LNCAP (cell line): Measurements from ENCODE around the gene HPSE2.

Experiments
- TF ChIP-seq, protein P1 (sequence below): fragments of 450-650 bp; IDR thresholded peaks from 2 replicates; pipeline ENCODE4 v1.5.1; 2017; ENCODE audit warnings: mild to moderate bottlenecking

The HPSE2 gene

DNA sequence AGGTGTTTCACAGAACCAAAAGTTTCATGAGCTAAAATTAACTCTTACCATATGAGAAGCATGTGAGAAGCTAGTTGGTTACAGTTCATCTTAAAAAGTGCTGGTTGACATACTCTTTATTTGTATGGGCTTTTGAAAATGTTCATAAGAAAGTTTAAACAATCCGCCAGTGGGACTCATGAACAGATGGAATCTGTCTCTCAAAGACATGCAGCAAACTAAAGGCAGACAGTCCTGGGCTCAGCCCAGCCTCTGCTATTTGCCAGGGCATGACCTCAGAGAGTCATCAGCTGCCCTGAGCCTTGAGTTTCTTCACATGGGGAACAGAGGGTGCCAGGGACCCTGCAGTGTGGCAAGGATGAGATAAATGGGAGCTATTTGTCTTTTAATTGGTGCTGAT lies 823.9 kb downstream of the HPSE2 start:
- TF ChIP-seq, protein P1, sequence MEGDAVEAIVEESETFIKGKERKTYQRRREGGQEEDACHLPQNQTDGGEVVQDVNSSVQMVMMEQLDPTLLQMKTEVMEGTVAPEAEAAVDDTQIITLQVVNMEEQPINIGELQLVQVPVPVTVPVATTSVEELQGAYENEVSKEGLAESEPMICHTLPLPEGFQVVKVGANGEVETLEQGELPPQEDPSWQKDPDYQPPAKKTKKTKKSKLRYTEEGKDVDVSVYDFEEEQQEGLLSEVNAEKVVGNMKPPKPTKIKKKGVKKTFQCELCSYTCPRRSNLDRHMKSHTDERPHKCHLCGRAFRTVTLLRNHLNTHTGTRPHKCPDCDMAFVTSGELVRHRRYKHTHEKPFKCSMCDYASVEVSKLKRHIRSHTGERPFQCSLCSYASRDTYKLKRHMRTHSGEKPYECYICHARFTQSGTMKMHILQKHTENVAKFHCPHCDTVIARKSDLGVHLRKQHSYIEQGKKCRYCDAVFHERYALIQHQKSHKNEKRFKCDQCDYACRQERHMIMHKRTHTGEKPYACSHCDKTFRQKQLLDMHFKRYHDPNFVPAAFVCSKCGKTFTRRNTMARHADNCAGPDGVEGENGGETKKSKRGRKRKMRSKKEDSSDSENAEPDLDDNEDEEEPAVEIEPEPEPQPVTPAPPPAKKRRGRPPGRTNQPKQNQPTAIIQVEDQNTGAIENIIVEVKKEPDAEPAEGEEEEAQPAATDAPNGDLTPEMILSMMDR, result no peak

DNA sequence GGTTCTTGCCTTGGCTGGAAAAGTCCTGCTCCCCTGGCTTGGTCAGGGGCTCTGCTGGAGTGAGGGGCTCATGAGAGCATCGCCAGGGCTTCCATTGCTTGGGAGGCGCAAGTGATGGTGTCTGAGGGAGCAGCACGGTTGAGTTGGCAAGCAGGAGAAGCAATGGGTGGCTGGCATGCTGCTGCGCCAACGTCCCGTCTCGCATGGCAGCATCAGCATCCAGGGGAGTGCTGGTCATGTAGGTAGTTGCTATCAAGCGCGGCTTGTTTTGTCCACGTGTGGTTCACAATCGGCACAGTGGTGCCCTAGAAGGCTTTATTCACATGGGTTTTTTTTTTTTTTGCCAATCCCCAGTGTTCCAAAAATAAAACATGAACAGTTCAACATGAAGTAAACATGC lies 824.5 kb downstream of the HPSE2 start:
- TF ChIP-seq, protein P1, result no peak

GRCh38 chr10:98410759-98411158 lies 824.9 kb downstream of the HPSE2 start:
- TF ChIP-seq, protein P1, result no peak

DNA sequence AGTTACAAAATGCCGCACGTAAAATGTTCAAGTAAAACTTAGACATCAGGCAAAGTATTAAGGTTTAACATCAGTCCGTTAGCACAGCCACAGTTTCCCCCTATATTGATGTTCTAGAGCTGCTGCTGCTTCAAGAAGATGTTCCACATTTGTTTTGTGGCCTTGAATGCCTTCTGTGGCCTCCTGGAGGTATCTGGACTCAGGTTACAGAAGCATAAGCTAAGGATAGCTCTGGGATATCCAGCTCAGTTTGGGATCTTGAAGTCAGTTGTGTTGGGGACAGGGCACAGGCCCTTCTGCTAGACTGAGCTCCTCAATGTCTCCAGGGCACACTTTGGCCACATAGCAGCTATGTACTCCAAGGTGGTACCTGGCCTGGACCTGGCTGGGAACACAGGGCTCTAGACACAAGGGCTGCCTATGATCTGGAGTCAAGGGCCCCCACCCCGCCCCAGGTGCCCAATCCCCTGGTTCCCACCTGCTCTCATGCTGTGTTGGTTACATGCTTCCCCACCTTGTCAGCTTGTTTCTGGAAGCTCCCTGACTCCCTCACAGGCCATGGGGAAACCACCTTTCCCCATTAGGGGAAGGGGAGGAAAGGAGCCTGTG lies 825.4 kb downstream of the HPSE2 start:
- TF ChIP-seq, protein P1, result no peak

DNA sequence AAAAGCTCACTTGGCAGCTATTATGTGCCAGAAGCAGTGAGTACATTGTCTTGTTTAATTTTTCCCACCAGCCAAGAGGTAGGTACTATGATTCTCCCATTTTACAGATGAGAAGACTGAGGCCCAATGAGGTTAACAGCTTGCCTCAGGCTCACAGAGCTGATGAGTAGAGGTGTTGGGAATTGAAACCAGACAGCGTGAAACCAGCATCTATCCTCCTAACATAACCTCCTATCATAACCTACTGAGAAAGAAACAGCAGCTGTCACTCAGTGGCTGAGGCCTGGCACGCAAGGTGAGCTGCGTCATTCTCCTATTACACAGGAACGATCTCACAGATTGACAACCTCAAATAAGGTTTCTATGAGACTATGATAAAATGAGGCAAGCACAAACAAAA lies 826.9 kb downstream of the HPSE2 start:
- TF ChIP-seq, protein P1, result no peak

GRCh38 chr10:98407744-98408241 lies 827.9 kb downstream of the HPSE2 start:
- TF ChIP-seq, protein P1, result no peak
